H1 (cell line): ENCODE measurements around the gene OGG1. TPM values are rescaled to one million over a fixed set of nuclear protein-coding genes. Genes with fewer than 3 reads are reported as not detected.

Experiments
- CTCF ChIA-PET: fragments of 300-600 bp; sonication (Branson Sonifier 250); formaldehyde crosslinking; loops from one replicate; lab custom pipeline; 2021; ENCODE audit not compliant: partially characterized antibody; lab: Charles Lee
- POLR2A ChIA-PET: fragments of 300-600 bp; sonication (Branson Sonifier 250); formaldehyde crosslinking; loops from one replicate; lab custom pipeline; 2021; ENCODE audit warnings: inconsistent platforms; ENCODE audit not compliant: partially characterized antibody; lab: Charles Lee
- DNase-seq, 2 experiments: peaks; one replicate each; pipeline versions ENCODE4 v3.0.0 to v3.0.0-alpha.2; 2010 to 2022; ENCODE audit warnings: low spot score in 2 of 2, low read depth in 1 of 2, mixed read lengths in 1 of 2
- FAIRE-seq: peaks from 2 replicates; lab custom pipeline; 2011; peaks lifted over from hg19 to GRCh38; lab: Jason Lieb, UNC
- H2AFZ ChIP-seq: 2 replicates; pipeline ENCODE4 v1.8.1; 2012; ENCODE audit warnings: low read length, inconsistent platforms
- H2AK5ac ChIP-seq: 2 replicates; pipeline ENCODE4 v1.6.1; 2013; ENCODE audit warnings: low read depth, low read length
- H2BK120ac ChIP-seq: replicated peaks from 2 replicates; pipeline ENCODE3; 2013; ENCODE audit warnings: low read depth, low read length, inconsistent platforms
- H2BK12ac ChIP-seq: 2 replicates; pipeline ENCODE4 v1.6.1; 2013; ENCODE audit warnings: low read depth, low read length
- H2BK15ac ChIP-seq: 2 replicates; pipeline ENCODE4 v1.6.1; 2013; ENCODE audit warnings: low read length
- H2BK20ac ChIP-seq: 2 replicates; pipeline ENCODE4 v1.6.1; 2013; ENCODE audit warnings: low read length
- H2BK5ac ChIP-seq: 2 replicates; pipeline ENCODE4 v1.6.1; 2013; ENCODE audit warnings: low read depth, low read length
- H3K14ac ChIP-seq: 2 replicates; pipeline ENCODE4 v1.6.1; 2013; ENCODE audit warnings: inconsistent platforms; ENCODE audit not compliant: insufficient read length
- H3K18ac ChIP-seq: 2 replicates; pipeline ENCODE4 v1.6.1; 2013; ENCODE audit warnings: low read length; ENCODE audit errors: extremely low read depth
- H3K23ac ChIP-seq: 2 replicates; pipeline ENCODE4 v1.6.1; 2013; ENCODE audit warnings: inconsistent platforms; ENCODE audit not compliant: insufficient read length
- H3K23me2 ChIP-seq: 2 replicates; pipeline ENCODE4 v1.6.1; 2013; ENCODE audit warnings: low read depth, low read length
- H3K27ac ChIP-seq: 2 replicates; pipeline ENCODE4 v1.6.1; 2011; ENCODE audit warnings: low read depth, low read length, inconsistent platforms
- H3K27me3 ChIP-seq, 4 experiments: replicated peaks in 1 of 4; 1 replicate in 1 of 4; 2 replicates in 3 of 4; pipeline versions ENCODE4 v1.6.1 to v1.8.1; 2011 to 2013; ENCODE audit warnings: low read length in 3 of 4, mild to moderate bottlenecking in 3 of 4, inconsistent platforms in 2 of 4, mixed read lengths in 2 of 4, moderate library complexity in 1 of 4; ENCODE audit not compliant: control insufficient read depth in 3 of 4, insufficient read depth in 3 of 4; ENCODE audit errors: extremely low read depth in 1 of 4
- H3K36me3 ChIP-seq, 4 experiments: 2 replicates each; pipeline versions ENCODE4 v1.6.1 to v1.8.1; 2011 to 2013; ENCODE audit warnings: mild to moderate bottlenecking in 4 of 4, low read length in 3 of 4, moderate library complexity in 2 of 4, control low read depth in 1 of 4, inconsistent platforms in 1 of 4; ENCODE audit not compliant: insufficient read depth in 4 of 4, control insufficient read depth in 2 of 4
- H3K4ac ChIP-seq: replicated peaks from 2 replicates; pipeline ENCODE3; 2013; ENCODE audit warnings: low read length, low read depth, mixed read lengths, inconsistent platforms; ENCODE audit not compliant: insufficient read length
- H3K4me1 ChIP-seq, 4 experiments: replicated peaks in 1 of 4; 1 replicate in 1 of 4; 2 replicates in 3 of 4; pipeline versions ENCODE4 v1.6.1 to v1.8.1; 2011 to 2013; ENCODE audit warnings: low read length in 3 of 4, inconsistent platforms in 2 of 4, mixed read lengths in 1 of 4; ENCODE audit not compliant: insufficient read depth in 4 of 4, control insufficient read depth in 3 of 4
- H3K4me2 ChIP-seq, 2 experiments: 2 replicates each; pipeline versions ENCODE4 v1.6.1 to v1.8.1; 2011 to 2013; ENCODE audit warnings: low read depth in 2 of 2, low read length in 2 of 2, control low read depth in 1 of 2, inconsistent platforms in 1 of 2, mild to moderate bottlenecking in 1 of 2; ENCODE audit not compliant: insufficient read depth in 1 of 2
- H3K4me3 ChIP-seq, 4 experiments: fragments of 200-600, 300-600 bp in 1 of 4; sonication (generic), shearing (Covaris generic), sonication (Bioruptor Twin) in 1 of 4; 2 replicates each; pipeline versions ENCODE4 v1.5.1 to v1.8.1; 2011 to 2016; ENCODE audit warnings: low read length in 4 of 4, low read depth in 3 of 4, control low read depth in 2 of 4, inconsistent platforms in 2 of 4, mild to moderate bottlenecking in 2 of 4, mixed read lengths in 1 of 4, moderate library complexity in 1 of 4; ENCODE audit not compliant: insufficient read depth in 2 of 4; ENCODE audit errors: extremely low read depth in 1 of 4
- H3K56ac ChIP-seq: replicated peaks from 2 replicates; pipeline ENCODE3; 2013; ENCODE audit warnings: low read depth, mild to moderate bottlenecking, mixed read lengths, low read length, inconsistent platforms; ENCODE audit not compliant: insufficient read length
- H3K79me1 ChIP-seq: 2 replicates; pipeline ENCODE4 v1.6.1; 2013; ENCODE audit warnings: low read depth, low read length, control low read depth
- H3K79me2 ChIP-seq, 2 experiments: 2 replicates each; pipeline versions ENCODE4 v1.6.1 to v1.8.1; 2012 to 2013; ENCODE audit warnings: low read length in 2 of 2, mild to moderate bottlenecking in 2 of 2, inconsistent platforms in 1 of 2; ENCODE audit not compliant: insufficient read depth in 2 of 2, control insufficient read depth in 1 of 2
- H3K9ac ChIP-seq, 4 experiments: replicated peaks in 1 of 4; 1 replicate in 1 of 4; 2 replicates in 3 of 4; pipeline versions ENCODE4 v1.6.1 to v1.8.1; 2011 to 2013; ENCODE audit warnings: low read depth in 3 of 4, low read length in 3 of 4, control low read depth in 2 of 4, mild to moderate bottlenecking in 2 of 4, moderate library complexity in 2 of 4, inconsistent platforms in 1 of 4; ENCODE audit errors: extremely low read depth in 1 of 4
- H3K9me3 ChIP-seq, 2 experiments: 2 replicates each; pipeline versions ENCODE4 v1.6.1 to v1.8.1; 2012 to 2013; ENCODE audit warnings: mild to moderate bottlenecking in 2 of 2, moderate library complexity in 2 of 2, control low read depth in 1 of 2, inconsistent platforms in 1 of 2, low read depth in 1 of 2, low read length in 1 of 2, mixed read lengths in 1 of 2; ENCODE audit not compliant: insufficient read depth in 2 of 2
- H4K20me1 ChIP-seq, 2 experiments: replicated peaks in 1 of 2; 2 replicates each; pipeline versions ENCODE3 to v1.8.1; 2011 to 2013; ENCODE audit warnings: inconsistent platforms in 2 of 2, low read length in 2 of 2, mild to moderate bottlenecking in 1 of 2; ENCODE audit not compliant: insufficient read depth in 2 of 2, control insufficient read depth in 1 of 2
- H4K5ac ChIP-seq: 2 replicates; pipeline ENCODE4 v1.6.1; 2013; ENCODE audit warnings: low read length, low read depth, mixed read lengths, inconsistent platforms; ENCODE audit not compliant: insufficient read length
- H4K8ac ChIP-seq: 2 replicates; pipeline ENCODE4 v1.8.0; 2013; ENCODE audit warnings: mild to moderate bottlenecking, moderate library complexity, low read length, inconsistent platforms; ENCODE audit not compliant: insufficient read depth; ENCODE audit errors: extremely low read depth
- H4K91ac ChIP-seq: replicated peaks from 2 replicates; pipeline ENCODE3; 2013; ENCODE audit warnings: low read length, mixed read lengths, inconsistent platforms; ENCODE audit not compliant: insufficient read length
- ASH2L ChIP-seq: fragments of 200-600, 300-600 bp; sonication (generic); IDR thresholded peaks from one replicate; pipeline ENCODE4 v1.7.1; 2017; ENCODE audit warnings: low read length
- BRCA1 ChIP-seq: IDR thresholded peaks from 2 replicates; pipeline ENCODE4 v1.6.1; 2012; ENCODE audit warnings: low read depth, low read length, improper control_type of control experiment
- CREB1 ChIP-seq: IDR thresholded peaks from 2 replicates; pipeline ENCODE4 v1.6.1; 2012; ENCODE audit warnings: inconsistent platforms
- CTBP2 ChIP-seq: IDR thresholded peaks from 2 replicates; pipeline ENCODE4 v1.7.0; 2011; ENCODE audit warnings: borderline replicate concordance, mild to moderate bottlenecking, moderate library complexity, mixed read lengths, low read length; ENCODE audit not compliant: insufficient read depth, insufficient read length
- EGR1 ChIP-seq: IDR thresholded peaks from 2 replicates; pipeline ENCODE4 v1.6.1; 2011; ENCODE audit warnings: low read depth, low read length, borderline replicate concordance
- MAX ChIP-seq: IDR thresholded peaks from 2 replicates; pipeline ENCODE4 v1.6.1; 2012; ENCODE audit warnings: inconsistent platforms
- POLR2A ChIP-seq, 2 experiments: IDR thresholded peaks; 1 replicate in 1 of 2; 2 replicates in 1 of 2; pipeline ENCODE4 v1.6.1; 2011; ENCODE audit warnings: low read depth in 2 of 2, low read length in 2 of 2, mild to moderate bottlenecking in 2 of 2; ENCODE audit errors: control extremely low read depth in 1 of 2
- POLR2AphosphoS5 ChIP-seq: IDR thresholded peaks from 2 replicates; pipeline ENCODE4 v1.6.1; 2011; ENCODE audit warnings: low read depth, low read length
- POU5F1 ChIP-seq: IDR thresholded peaks from 2 replicates; pipeline ENCODE4 v1.6.1; 2011; ENCODE audit warnings: low read depth, mild to moderate bottlenecking, low read length, moderate library complexity
- RAD21 ChIP-seq, 2 experiments: IDR thresholded peaks in 1 of 2; conservative IDR thresholded peaks in 1 of 2; 2 replicates each; pipeline ENCODE4 v1.6.1; 2011; ENCODE audit warnings: low read depth in 2 of 2, low read length in 2 of 2, improper control_type of control experiment in 1 of 2, inconsistent platforms in 1 of 2, mild to moderate bottlenecking in 1 of 2, moderate library complexity in 1 of 2
- RFX5 ChIP-seq: IDR thresholded peaks from 2 replicates; pipeline ENCODE4 v1.6.1; 2011; ENCODE audit warnings: low read depth, low read length, improper control_type of control experiment, borderline replicate concordance
- RNF2 ChIP-seq: fragments of 200-900, 300-1000 bp; sonication (generic); IDR thresholded peaks from 2 replicates; pipeline ENCODE4 v1.7.1; 2016; ENCODE audit warnings: borderline replicate concordance, low read depth, mild to moderate bottlenecking, antibody characterized with exemption, low read length; ENCODE audit not compliant: poor library complexity, severe bottlenecking; ENCODE audit errors: missing control alignments
- TAF1 ChIP-seq: IDR thresholded peaks from 2 replicates; pipeline ENCODE4 v1.6.1; 2011; ENCODE audit warnings: mild to moderate bottlenecking, low read depth, low read length
- WGBS, 2 experiments: shearing (Covaris generic) in 1 of 2; methylation state at CpG; one replicate each; pipeline versions ENCODE4 v1.1.6 to v1.1.7; 2013 to 2015; ENCODE audit warnings: low lambda C conversion rate in 2 of 2, mixed read lengths in 2 of 2, inconsistent platforms in 1 of 2, low coverage in 1 of 2, missing lambda C conversion rate in 1 of 2; ENCODE audit not compliant: insufficient replicate concordance in 2 of 2, insufficient coverage in 1 of 2, insufficient read length in 1 of 2; ENCODE audit errors: extremely low coverage in 1 of 2, missing lambda C conversion rate in 1 of 2; 5-methylcytosine and 5-hydroxymethylcytosine counted together
- polyA plus RNA-seq, 7 experiments: library from polyadenylated mRNA; depleted of rRNA in 3 of 7; stranded (reverse) in 5 of 7; unstranded in 2 of 7; fragments of >200 nt in 5 of 7; fragments of 200-250 nt in 2 of 7; gene quantifications; 1 replicate in 5 of 7; 2 replicates in 1 of 7; 4 replicates in 1 of 7; pipeline versions ENCODE4 v1.2.1 to v1.2.3, GENCODE V29; 2011 to 2013; ENCODE audit warnings: missing spikeins in 2 of 7, mixed read lengths in 2 of 7
- total RNA-seq: library from RNA; stranded (reverse); fragmentation: NEBNext Ultra II Directional; extraction: Animal tissue kit (Norgen Biotek cat#: 25700); gene quantifications from 2 replicates; pipeline ENCODE4 v1.2.1, GENCODE V29; 2021

OGG1 gene
- total and polyA plus RNA-seq, 2 of the 8 experiments (the other 6 are each of a cell fraction or from before 2014, with no cell fraction given) = 29.6 to 46.8 TPM

DNA sequence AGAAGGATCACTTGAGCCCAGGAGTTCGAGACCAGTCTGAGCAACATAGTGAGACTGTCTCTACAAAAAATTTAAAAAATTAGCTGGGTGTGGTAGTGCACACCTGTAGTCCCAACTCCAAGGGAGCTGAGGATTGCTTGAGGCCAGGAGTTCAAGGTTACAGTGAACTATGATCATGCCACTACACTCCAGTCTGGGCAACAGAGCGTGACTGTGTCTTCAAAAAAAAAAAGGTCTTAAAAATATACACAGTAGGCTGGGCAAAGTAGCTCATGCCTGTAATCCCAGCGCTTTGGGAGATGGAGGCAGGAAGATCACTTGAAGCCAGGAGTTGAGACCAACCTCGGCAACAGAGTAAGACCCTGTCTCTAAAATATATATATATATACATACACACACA is 31.2 kb downstream of the OGG1 start:
- H4K91ac ChIP-seq = no peak overlapping the region
- H3K79me1 ChIP-seq = no peaks in the 10 kb centered on the region
- no peaks in the 10 kb centered on the region for H3K79me2 ChIP-seq
- no peak overlapping the region for H3K23ac ChIP-seq
- H4K5ac ChIP-seq = no peak overlapping the region
- DNase-seq = no peak
- H2BK5ac ChIP-seq = no peak overlapping the region
- H3K36me3 ChIP-seq = peaks cover 4 to 35% (median 23%) of the 10 kb centered on the region in 4 experiments
- no peak overlapping the region for H3K9ac ChIP-seq
- no peak overlapping the region for H3K14ac ChIP-seq
- H3K4ac ChIP-seq = no peak overlapping the region
- ChIA-PET POLR2A (interaction anchor here (0.6 to 2.3 kb wide), 5 partner anchors 9 to 384 kb away, joined by 3 to 7 read pairs (median 3); no protein-coding TSS in a partner anchor), CTCF (interaction anchor here (0.6 to 3.9 kb wide), 3 partner anchors 10 to 224 kb away, joined by 4 to 11 read pairs (median 6); no protein-coding TSS in a partner anchor)
- no peak for FAIRE-seq
- H4K8ac ChIP-seq = no peak overlapping the region
- no peak overlapping the region for H2AK5ac ChIP-seq
- no peaks in the 10 kb centered on the region for H4K20me1 ChIP-seq
- TF ChIP-seq RNF2 = no peak
- TF ChIP-seq POLR2A (IDR thresholded peaks at IDR 0.05; ENCODE audit: control extremely low read depth in 1 of 2, low read depth in 2 of 2, low read length in 2 of 2) = no peak
- no peak for TF ChIP-seq POLR2AphosphoS5
- no peak for TF ChIP-seq ASH2L
- TF ChIP-seq CTBP2 = no peak
- no peak for TF ChIP-seq RAD21 (IDR thresholded peaks at IDR 0.05 in 1 of 2, conservative IDR thresholded peaks at IDR 0.05 in 1 of 2; ENCODE audit: low read depth in 2 of 2, low read length in 2 of 2)
- TF ChIP-seq CREB1 = no peak
- TF ChIP-seq TAF1 = no peak
- no peak for TF ChIP-seq MAX
- no peak for TF ChIP-seq POU5F1
- no peak for TF ChIP-seq EGR1
- TF ChIP-seq RFX5 = no peak
- TF ChIP-seq BRCA1 = no peak
- H3K4me3 ChIP-seq = no peak overlapping the region
- peaks cover 0 to 3% (median 0%) of the 10 kb centered on the region in 4 experiments; a peak in 1 of 7 replicates for H3K27me3 ChIP-seq
- no peak overlapping the region for H3K4me2 ChIP-seq
- H3K18ac ChIP-seq = no peak overlapping the region
- no peak overlapping the region for H2BK20ac ChIP-seq
- 90% methylated on average over 4 of the region's 4 CpGs; no CpG with 5 or more reads in 1 of the 2 experiments for WGBS, 2 experiments
- H2AFZ ChIP-seq = no peak overlapping the region
- no peak overlapping the region for H3K56ac ChIP-seq
- H2BK15ac ChIP-seq = no peak overlapping the region
- H3K4me1 ChIP-seq = no peaks in the 10 kb centered on the region
- H3K23me2 ChIP-seq = no peaks in the 10 kb centered on the region; the same call in 1 of the 2 replicates
- H2BK120ac ChIP-seq = no peak overlapping the region
- no peaks in the 10 kb centered on the region for H3K9me3 ChIP-seq
- H2BK12ac ChIP-seq = no peak overlapping the region
- H3K27ac ChIP-seq = no peak overlapping the region
